Ectodermal cell (in vitro differentiated cells): Measurements from ENCODE around the gene BBIP1.

Experiments
- H3K27ac ChIP-seq: 2 replicates; pipeline ENCODE4 v1.7.0; 2013; ENCODE audit warnings: mild to moderate bottlenecking, low read depth, low read length; ENCODE audit not compliant: insufficient read depth, poor library complexity, severe bottlenecking
- H3K27me3 ChIP-seq: 2 replicates; pipeline ENCODE4 v1.7.0; 2013; ENCODE audit warnings: mild to moderate bottlenecking, low read length; ENCODE audit not compliant: insufficient read depth, control insufficient read depth, poor library complexity, severe bottlenecking
- H3K36me3 ChIP-seq: one replicate; pipeline ENCODE4 v1.7.0; 2013; ENCODE audit warnings: low read length; ENCODE audit not compliant: control insufficient read depth, insufficient read depth
- H3K4me1 ChIP-seq: one replicate; pipeline ENCODE4 v1.7.0; 2013; ENCODE audit warnings: low read length; ENCODE audit not compliant: control insufficient read depth, insufficient read depth
- H3K4me3 ChIP-seq: 2 replicates; pipeline ENCODE4 v1.7.0; 2013; ENCODE audit warnings: low read depth, low read length, control low read depth; ENCODE audit not compliant: insufficient read depth
- H3K9me3 ChIP-seq: 2 replicates; pipeline ENCODE4 v1.7.0; 2013; ENCODE audit warnings: mild to moderate bottlenecking, low read length, moderate library complexity; ENCODE audit not compliant: control insufficient read depth
- WGBS, 2 experiments: methylation state at CpG; one replicate each; pipeline ENCODE4 v1.1.7; 2013; ENCODE audit warnings: missing lambda C conversion rate in 2 of 2; 5-methylcytosine and 5-hydroxymethylcytosine counted together

Gene BBIP1

DNA sequence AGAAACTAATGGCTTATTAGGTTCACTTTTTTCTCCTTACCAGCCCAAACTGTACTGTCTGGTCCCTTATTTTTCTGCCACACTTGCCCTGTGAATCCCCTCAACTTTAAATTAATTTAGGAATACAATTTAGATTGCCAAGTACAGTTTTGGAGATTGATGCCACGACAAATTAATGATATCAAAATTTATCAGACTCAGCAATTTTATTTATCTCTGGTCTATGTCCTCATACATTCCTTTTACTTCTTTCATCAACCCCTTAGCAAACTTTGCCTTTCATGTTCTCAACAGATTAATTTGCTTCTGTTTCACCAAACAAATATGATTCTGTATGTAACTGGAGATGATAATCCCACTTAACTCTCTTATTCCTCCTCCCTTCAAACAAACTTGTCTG, 38.6 kb upstream of the BBIP1 start:
- no peaks in the 10 kb centered on the region for H3K9me3 ChIP-seq
- H3K36me3 ChIP-seq: peaks cover 1% of the 10 kb centered on the region
- no peaks in the 10 kb centered on the region for H3K4me1 ChIP-seq
- WGBS, 2 experiments: 89 to 100% methylated on average over 1 of the region's 1 CpG
- H3K4me3 ChIP-seq: no peak overlapping the region
- H3K27me3 ChIP-seq: no peaks in the 10 kb centered on the region
- no peak overlapping the region for H3K27ac ChIP-seq

DNA sequence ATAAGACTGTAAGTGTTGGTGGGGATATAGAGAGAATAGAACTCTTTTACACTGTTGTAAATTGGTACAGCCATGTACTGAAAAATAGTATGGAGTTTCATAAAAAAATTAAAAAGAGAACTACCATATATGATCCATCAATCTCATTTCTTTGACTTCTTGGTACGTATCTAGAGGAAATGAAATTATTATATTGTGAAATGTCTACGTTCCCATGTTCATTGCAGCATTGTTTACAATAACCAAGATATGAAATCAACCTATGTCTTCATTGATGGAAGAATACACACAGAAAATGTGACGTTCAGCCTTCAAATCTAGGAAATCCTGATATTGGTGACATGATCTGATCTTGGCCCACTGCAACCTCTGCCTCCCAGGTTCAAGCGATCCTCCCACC, 32.4 kb upstream of the BBIP1 start:
- Histone ChIP-seq H3K36me3 (peaks cover 4% of the 10 kb centered on the region), H3K27me3 (no peaks in the 10 kb centered on the region), H3K4me1 (no peaks in the 10 kb centered on the region), H3K4me3 (no peak overlapping the region), H3K27ac (no peak overlapping the region), H3K9me3 (no peaks in the 10 kb centered on the region)
- 96 to 98% methylated on average over 3 of the region's 4 CpGs for WGBS, 2 experiments

DNA sequence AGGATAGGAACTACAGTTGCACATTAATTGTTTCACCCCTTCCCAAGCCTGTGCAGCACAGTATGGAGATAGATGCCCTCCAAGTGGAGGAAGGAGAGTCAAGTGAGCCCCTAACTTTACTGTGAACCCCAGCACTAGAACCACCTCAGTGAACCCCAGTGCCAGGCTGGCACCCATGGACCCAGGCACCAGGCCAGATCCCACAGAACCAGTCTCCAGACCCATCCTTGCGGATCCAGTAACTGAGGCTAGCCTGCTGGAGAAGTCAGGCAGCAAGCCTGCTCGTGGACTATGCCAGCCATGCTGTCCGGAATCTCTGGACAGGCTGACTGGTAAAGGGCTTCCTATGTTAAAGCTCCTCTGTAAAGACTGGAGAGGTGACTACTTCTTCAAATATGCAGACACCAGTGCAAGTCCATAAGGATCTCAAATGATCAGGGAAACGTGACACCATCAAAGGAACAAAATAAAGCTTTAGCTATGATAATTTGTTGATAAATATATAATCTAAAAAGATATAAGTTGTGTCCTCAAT, 28.1 kb upstream of the BBIP1 start:
- Histone ChIP-seq H3K27me3 (no peaks in the 10 kb centered on the region), H3K4me3 (no peak overlapping the region), H3K4me1 (no peaks in the 10 kb centered on the region), H3K36me3 (no peaks in the 10 kb centered on the region), H3K9me3 (no peaks in the 10 kb centered on the region), H3K27ac (no peak overlapping the region)
- 78 to 81% methylated on average over 3 of the region's 4 CpGs for WGBS, 2 experiments

DNA sequence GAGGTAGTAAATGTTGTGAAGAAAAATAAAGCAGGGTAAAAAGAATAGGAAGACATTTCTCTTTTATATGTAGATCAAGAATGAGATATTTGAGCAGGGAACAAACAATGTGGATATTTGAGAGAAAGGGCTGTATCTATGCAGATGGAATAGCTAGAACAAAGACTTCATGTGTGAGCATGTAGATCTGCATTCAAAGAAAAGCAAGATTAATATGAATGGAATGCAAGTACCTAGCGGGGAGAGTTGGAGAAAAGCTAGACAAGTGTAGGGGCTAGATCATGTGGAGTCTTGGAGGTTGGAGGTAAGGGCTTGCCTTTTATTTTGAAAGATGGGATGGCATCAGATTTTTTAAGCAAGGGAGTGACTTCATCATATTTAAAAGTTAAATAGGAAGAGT, 27.5 kb upstream of the BBIP1 start:
- no peaks in the 10 kb centered on the region for H3K9me3 ChIP-seq
- no peaks in the 10 kb centered on the region for H3K27me3 ChIP-seq
- no peaks in the 10 kb centered on the region for H3K4me1 ChIP-seq
- no peaks in the 10 kb centered on the region for H3K36me3 ChIP-seq
- 81 to 91% methylated on average over 1 of the region's 1 CpG for WGBS, 2 experiments
- H3K4me3 ChIP-seq: no peak overlapping the region
- H3K27ac ChIP-seq: no peak overlapping the region

DNA sequence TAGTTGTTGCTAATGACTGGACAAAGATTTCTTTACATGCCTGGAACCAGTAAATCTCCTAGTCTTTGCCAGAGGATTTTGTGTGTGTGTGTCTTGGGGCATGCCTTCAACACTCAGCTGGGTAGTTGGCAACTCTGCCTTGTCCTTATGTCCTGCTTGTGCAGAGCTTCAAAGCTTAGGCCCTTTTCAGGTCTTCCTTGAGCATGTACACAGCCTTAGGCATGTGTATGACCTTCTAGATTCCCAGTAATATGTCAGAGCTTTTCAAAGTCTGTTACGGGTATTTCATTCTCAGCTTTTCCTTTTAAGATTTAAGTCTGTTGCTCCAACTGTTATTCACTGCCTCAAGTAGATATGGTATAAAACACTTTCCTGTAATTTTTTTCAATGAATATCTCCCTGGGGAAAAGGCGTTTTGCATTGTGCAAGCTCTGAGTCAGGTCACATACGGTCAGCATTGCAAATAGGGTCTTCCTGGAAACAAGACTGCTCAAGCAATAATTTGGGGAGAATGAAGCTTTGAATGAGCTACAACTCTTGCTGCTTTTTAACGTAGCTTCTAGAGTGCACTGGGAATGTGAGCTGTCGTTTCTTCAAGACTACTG, 25.9 kb upstream of the BBIP1 start:
- no peaks in the 10 kb centered on the region for H3K4me1 ChIP-seq
- H3K27me3 ChIP-seq: no peaks in the 10 kb centered on the region
- H3K27ac ChIP-seq: no peak overlapping the region
- WGBS, 2 experiments: 97 to 98% methylated on average over 5 of the region's 5 CpGs
- no peaks in the 10 kb centered on the region for H3K36me3 ChIP-seq
- no peaks in the 10 kb centered on the region for H3K9me3 ChIP-seq
- H3K4me3 ChIP-seq: no peak overlapping the region

DNA sequence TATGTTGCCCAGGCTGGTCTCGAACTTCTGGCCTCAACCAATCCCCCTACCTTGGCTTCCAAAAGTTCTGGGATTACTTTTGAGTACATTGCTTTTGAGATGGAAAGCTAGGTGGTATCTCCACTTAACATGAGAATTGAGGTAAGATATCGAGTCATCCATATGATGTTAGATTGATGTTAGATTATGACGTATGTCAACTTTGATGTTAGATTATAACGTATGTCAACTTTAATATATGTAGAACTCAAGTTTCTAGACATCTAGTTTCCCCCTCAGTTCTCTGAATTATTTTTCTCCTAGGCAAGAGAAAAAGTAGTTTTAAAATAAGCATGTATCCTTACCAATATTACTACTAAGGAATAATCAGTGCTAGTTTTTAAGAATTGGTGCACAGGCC, 20.4 kb upstream of the BBIP1 start:
- no peaks in the 10 kb centered on the region for H3K4me1 ChIP-seq
- H3K36me3 ChIP-seq: no peaks in the 10 kb centered on the region
- H3K4me3 ChIP-seq: no peak overlapping the region
- WGBS, 2 experiments: 95 to 96% methylated on average over 3 of the region's 4 CpGs
- H3K27ac ChIP-seq: no peak overlapping the region
- no peaks in the 10 kb centered on the region for H3K9me3 ChIP-seq
- H3K27me3 ChIP-seq: no peaks in the 10 kb centered on the region

DNA sequence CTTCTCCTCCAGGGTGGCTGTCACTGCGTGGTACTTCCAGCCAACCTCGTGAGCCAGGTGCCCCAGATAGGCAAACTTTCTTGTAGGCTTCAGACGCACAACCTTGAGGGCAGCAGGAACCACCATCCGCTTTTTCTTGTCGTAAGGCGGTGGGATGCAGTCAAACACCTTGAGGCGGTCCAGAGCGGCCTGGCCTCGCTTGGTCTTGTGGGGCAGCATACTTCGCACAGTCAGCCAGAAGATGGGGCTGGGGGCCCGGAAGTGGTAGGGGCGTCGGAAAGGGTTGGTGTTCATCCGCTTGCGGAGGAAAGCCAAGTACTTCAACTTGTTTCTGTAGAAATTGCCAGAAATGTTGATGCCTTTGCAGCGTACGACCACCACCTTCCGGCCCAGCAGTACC, 17.8 kb upstream of the BBIP1 start:
- H3K4me3 ChIP-seq: no peak overlapping the region
- no peaks in the 10 kb centered on the region for H3K36me3 ChIP-seq
- H3K4me1 ChIP-seq: no peaks in the 10 kb centered on the region
- 94 to 96% methylated on average over 18 of the region's 18 CpGs for whole genome bisulfite sequencing, 2 experiments
- H3K9me3 ChIP-seq: no peaks in the 10 kb centered on the region
- no peak overlapping the region for H3K27ac ChIP-seq
- H3K27me3 ChIP-seq: no peaks in the 10 kb centered on the region

DNA sequence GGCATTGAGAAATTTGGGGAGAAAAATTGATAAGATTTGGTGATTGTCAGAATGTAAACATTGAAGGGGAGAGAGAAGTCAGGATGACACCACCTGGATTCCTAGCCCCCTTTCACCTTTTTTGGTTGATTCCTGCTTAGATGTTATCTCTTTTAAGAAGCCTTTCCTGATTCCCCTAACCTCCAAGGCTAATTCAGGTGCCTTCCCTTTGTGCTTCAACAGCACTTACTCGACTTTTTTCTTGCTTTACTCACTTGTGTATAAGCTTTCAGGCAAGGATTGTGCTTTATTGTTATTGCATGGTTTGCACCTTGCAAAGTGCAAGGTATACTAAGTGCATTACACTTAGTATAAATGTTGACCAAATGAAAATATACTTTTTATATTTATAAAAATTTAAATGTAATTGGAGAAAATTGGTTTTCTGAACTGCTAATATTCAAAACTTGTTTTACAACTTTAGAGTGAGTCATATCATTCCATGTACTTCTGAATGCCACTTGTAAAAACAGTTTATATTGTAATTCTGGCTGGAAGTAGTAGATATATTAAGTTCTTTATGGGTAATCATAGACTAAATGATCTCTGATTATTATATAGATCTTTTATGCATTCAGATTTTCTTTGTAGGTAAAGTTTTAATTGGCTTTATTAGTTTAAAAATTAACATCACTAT, 13.7 kb upstream of the BBIP1 start:
- Histone ChIP-seq H3K27me3 (no peaks in the 10 kb centered on the region), H3K36me3 (no peaks in the 10 kb centered on the region), H3K4me3 (no peak overlapping the region), H3K9me3 (no peaks in the 10 kb centered on the region), H3K4me1 (no peaks in the 10 kb centered on the region), H3K27ac (no peak overlapping the region)
- WGBS, 2 experiments: 82 to 86% methylated on average over 1 of the region's 1 CpG

DNA sequence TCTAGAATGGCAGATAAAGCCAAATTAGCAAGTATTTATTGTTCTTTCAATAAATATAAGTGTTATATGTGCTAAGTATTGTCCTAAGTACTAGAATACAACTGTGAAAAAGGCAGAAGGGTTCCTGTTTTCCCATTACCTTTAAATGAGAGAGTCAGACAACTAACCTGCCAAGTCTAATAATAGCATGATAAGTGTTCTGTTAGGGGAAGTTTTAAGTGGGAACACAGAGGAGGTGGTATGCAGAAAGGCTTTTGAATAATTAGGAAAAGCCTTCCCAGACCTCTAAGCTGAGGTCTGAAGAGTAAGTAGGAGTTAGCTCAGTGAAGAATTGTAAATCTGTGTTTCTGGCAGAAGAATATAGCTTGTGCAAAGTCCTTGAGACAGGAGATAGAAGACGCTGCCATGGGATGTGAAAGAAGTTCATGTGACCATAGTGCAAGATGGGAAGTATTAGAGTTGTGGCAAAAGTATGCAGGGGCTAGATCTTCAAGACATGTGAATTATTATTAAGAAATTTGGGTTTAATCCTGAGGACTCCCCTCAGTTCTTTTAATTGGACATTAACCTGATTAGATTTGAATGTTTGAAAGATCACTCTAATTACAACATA, 12.9 kb upstream of the BBIP1 start:
- no peaks in the 10 kb centered on the region for H3K36me3 ChIP-seq
- no peak overlapping the region for H3K4me3 ChIP-seq
- no peak overlapping the region for H3K27ac ChIP-seq
- 89 to 91% methylated on average over 1 of the region's 1 CpG for WGBS, 2 experiments
- no peaks in the 10 kb centered on the region for H3K27me3 ChIP-seq
- H3K4me1 ChIP-seq: no peaks in the 10 kb centered on the region
- no peaks in the 10 kb centered on the region for H3K9me3 ChIP-seq

DNA sequence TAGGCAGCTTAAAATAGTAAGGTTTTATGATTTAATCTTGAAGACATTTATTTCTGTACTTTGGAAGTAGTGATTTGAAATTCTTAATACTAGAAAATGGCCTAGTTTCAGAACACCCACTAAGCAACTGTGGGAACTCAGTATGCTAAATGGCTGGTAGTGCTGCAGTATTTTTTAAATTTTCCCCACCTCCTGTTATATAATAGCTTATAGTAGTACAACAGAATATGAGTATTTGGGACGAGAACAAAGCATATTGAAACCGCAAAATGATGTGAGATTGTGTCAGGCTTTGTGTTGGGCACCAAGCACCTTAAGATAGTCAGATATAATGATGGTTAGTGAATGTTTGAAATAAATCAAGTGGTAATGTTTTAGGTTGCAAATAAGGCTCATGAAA, 8.5 kb upstream of the BBIP1 start:
- WGBS, 2 experiments: 93 to 96% methylated on average over 2 of the region's 2 CpGs
- no peaks in the 10 kb centered on the region for H3K9me3 ChIP-seq
- no peaks in the 10 kb centered on the region for H3K27me3 ChIP-seq
- H3K27ac ChIP-seq: no peak overlapping the region
- H3K4me3 ChIP-seq: no peak overlapping the region
- no peaks in the 10 kb centered on the region for H3K36me3 ChIP-seq
- H3K4me1 ChIP-seq: no peaks in the 10 kb centered on the region
